GM19438 (cell line): ENCODE results near the gene TMED7.
"Not testable (repeated sequence)": the region's sequence is repeated elsewhere in the genome, so short reads cannot be mapped to it uniquely, and the experiment has no call there.

ENCODE experiments used
- ATAC-seq: cut with Tn5 transposase; IDR thresholded peaks from one replicate; pipeline ENCODE4 v1.9.1; 2021; ENCODE audit warnings: low read depth; ENCODE audit not compliant: unreplicated experiment

Gene TMED7

GRCh38 chr5:115625579-115626444, at the start of gene TMED7:
TMED7 (minus strand) TSS chr5:115626036; CDS start chr5:115625792, 244 bp downstream.
- peak; percentile 88 for ATAC-seq

DNA sequence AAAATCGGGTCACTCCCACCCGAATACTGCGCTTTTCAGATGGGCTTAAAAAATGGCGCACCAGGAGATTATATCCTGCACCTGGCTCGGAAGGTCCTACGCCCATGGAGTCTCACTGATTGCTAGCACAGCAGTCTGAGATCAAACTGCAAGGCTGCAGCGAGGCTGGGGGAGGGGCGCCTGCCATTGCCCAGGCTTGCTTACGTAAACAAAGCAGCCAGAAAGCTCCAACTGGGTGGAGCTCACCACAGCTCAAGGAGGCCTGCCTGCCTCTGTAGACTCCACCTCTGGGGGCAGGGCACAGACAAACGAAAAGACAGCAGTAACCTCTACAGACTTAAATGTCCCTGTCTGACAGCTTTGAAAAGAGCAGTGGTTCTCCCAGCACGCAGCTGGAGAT, 48.9 kb upstream of the TMED7 start:
- ATAC-seq = not testable (repeated sequence)

GRCh38 chr5:115673596-115673995, 47.8 kb upstream of the TMED7 start:
- no peak for ATAC-seq

DNA sequence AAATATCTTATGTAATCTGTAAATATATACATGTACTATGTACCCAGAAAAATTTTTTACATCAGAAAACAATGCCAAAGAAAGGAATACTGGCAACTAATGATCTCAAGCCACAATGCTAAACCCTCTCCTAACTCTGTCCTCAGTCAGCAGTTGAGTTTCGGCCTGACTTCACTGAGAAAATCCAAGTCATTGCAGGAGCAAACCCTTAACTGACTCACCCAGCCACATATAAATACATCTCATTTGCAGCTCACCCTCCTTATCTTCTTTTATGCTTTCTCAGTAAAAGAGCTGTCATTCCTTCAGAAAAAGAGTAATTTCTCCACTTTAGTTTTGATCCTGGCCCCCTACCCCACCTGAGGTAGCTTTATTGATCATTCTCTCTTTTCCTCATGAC, 46.1 kb upstream of the TMED7 start:
- ATAC-seq = no peak

DNA sequence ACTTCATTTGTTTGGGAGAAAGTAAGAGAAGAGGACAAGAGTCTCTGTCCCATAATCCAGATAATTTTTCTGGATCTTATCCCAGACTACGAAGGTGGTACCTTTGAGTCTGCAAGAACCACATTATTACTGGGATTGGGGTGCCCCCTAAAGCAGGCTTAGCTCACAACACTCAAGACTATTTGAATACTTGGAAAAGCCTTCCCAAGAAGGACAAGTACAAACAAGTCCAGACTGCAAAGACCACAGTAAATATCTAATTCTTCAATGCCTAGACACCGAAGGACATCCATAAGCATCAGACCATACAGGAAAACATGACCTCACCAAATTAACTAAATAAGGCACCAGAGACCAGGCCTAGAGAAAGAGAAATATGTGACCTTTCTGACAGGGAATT, 40.2 kb upstream of the TMED7 start:
- no peak for ATAC-seq

DNA sequence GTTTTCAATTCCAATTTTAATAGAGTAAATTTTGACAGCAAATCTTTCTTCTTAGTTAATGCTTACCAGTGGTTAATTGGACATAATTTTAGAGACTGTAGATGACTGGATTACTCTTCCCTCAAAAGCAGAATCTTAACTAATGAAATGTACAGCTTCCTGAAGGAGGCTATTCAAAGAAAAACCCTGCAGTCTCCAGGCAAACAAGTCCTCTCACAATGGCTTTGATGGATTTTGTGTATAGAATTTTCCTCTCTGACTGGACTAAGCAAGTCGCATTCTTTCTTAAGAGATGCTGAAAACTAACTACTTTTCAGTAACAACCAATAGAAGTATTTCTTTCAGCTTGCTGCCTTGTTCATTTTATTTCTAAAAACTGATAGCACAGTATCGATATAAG, 35.7 kb upstream of the TMED7 start:
- ATAC-seq = no peak

- no peak for ATAC-seq
Observed at GRCh38 chr5:115661101-115661500, 35.3 kb upstream of the TMED7 start.

DNA sequence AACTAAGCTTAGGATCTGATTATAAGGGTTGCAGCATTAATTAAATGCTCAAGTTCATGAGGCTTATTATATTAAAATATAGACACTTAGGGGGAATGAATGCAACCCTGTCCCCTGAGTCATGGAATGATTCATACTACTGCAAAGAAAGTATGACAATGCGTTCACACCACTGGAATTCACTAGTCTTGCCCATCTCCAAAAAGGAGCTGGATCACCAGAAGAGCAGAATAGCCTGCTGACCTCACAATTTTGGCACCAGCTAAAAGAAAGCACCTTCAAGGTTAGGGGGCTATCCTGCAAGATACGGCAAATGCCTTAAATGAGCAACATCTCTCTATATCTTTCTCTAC, 32.0 kb upstream of the TMED7 start:
- no peak for ATAC-seq

DNA sequence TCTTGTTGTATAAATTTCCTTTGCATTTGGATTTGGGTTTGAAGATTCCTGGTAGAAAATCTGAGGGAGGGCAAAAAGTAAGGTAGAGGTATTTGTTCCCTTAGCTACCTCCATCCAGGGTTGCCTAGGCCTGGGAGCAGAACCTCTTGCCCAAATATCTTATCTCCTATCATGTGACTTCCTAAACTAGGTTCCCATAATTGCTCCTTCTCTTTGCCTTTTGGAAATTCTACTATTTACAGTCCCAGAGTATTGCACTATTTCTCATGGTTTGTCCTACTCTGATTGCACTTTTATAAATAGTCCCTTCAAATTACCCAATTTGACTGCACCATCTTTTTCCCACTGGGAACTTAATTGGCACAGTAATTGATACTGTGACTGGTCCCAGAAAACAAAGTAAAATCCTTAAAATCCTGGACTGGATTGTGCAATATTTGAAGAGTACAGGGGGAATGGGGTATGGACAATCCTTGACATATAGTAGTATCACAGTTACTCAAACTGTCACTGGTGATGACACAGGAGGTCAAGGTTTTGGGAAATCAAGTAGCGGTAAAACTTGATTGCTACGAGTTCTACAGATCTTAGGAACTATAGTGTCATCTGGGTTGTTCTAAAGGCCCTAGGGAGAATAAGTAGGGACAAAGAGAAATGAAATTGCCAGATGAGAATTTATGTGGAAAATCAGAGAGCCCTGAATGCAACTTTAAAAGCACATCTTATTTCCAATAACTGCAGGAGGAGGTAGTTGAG, 31.5 kb upstream of the TMED7 start:
- no peak for ATAC-seq

- no peak for ATAC-seq
Observed at GRCh38 chr5:115656404-115656803, 30.6 kb upstream of the TMED7 start.

- no peak for ATAC-seq
Observed at GRCh38 chr5:115655994-115656393, 30.2 kb upstream of the TMED7 start.

GRCh38 chr5:115649541-115649940, 23.7 kb upstream of the TMED7 start:
- no peak for ATAC-seq

DNA sequence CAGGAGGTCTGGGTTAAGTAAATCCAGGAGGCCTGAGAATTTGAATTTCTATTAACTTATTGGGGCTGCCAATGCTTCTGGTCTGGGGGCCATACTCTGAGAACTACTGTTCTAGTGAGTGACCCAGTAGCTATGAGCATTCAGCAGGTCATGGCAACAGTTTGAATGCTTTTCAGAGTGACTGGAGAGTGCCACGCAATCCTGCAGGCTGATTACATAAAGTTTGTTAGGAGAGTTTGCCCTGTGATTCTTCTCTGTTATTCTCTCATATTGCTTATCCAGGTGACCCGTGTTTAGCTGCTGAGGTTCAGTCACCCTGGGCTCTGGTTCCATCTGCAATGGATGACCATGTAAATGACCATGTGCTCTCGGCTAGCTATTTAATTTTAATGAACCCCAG, 22.2 kb upstream of the TMED7 start:
- ATAC-seq = no peak

DNA sequence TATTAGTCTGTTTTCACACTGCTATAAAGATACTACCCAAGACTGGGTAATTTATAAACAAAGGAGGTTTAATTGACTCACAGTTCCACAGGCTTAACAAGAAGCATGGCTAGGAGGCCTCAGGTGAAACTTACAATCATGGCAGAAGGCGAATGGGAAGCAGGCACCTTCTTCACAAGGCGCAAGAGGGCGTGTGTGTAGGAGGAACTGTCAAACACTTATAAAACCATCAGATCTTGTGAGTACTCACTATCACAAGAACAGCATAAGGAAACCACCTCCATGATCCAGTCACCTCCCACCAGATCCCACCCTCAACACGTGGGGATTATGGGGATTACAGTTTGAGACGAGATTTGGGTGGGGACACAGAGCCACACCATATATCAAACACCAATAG, 19.6 kb upstream of the TMED7 start:
- ATAC-seq = not testable (repeated sequence)

DNA sequence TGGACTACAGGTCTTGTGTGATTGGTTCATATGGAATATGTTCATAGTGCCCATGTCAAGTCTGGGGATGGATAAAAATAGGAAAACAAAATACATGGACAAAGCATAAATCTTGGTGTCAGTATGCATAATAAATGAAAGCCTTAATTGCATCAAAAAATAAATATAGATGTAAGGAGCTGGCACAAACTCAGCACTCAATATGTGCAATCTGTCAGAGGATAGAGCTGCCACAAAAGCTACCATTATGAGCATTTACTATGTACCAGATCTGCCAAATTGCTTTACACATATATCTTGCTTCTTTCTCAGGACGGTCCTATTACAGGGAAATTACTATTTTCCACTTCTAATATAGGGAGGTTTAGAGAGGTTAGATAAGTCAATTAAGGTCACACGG, 18.2 kb upstream of the TMED7 start:
- ATAC-seq = no peak

DNA sequence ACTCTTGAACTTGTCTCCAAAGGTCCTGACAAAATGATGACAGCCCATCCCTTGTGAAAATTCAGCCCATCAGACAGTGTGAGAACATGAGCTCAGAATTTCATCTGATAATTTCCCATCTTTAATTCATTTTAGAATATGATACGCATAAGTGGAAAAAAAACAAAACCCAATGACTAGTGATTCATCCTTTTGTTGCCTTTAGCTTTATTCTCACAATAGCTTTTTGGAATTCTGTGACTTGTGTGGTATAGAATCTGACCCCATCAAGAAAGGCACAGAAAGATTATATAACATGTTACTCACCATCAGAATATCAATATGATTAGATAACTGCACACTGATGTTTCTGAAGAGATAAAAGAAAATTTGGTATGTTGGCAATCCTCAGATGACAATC, 16.1 kb upstream of the TMED7 start:
- no peak for ATAC-seq

DNA sequence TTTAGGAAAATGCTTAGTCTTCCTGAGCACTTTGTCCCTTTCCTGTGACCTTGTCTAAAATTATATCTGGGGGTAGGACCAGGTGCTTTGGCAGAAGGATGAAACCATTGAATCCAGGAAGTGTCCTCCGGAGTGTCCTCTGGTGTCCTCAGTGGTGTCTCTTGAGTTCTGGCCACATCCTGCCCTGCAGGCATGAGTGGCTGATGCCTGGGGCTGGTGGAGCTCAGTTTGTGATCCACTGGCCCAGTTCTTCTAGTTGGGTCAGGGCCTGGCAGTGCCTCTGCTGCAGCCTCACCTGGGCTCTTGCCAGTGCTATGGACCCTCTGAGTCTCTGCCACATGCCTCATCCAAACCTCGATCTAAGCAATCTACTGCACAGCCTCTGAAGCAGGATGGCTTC, 14.4 kb upstream of the TMED7 start:
- ATAC-seq = no peak

DNA sequence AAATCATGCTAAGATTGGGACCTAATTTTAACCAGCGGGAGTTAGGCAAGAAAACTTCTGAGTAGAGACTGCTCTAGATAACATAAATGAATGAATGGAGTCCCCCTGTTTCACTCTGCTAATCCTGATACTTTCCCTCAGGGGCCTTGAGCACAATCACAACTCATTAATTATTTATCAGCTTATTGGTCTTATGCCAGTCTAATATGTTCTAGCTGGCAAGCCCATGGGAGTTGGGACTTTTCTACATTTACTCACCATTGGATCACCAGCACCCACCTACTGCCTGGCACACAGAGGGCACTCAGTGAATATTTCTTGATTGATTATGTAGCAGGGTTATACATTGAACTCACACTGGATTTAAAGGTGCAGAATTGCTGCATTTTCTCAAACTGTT, 13.5 kb upstream of the TMED7 start:
- no peak for ATAC-seq

DNA sequence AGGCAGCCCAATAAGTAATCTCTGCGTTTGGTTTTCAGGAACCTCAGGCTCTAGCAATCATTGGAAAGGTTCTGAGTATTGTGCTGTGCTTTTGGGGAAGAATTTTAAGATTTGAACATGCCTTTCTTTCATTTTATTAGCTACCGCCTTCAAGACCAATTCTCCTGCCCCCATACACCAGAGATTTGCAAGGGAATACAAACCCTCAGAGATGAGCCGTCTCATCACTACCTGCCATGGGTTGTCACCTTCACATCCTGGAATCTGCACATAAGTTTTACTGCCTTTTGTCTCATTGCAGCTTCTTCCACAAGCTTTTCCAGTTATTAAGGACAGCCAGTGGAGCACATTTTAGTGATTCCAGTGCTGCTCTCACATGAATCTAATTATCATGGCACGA, 11.7 kb upstream of the TMED7 start:
- no peak for ATAC-seq

GRCh38 chr5:115636008-115636407, 10.2 kb upstream of the TMED7 start:
- no peak for ATAC-seq

GRCh38 chr5:115634343-115635132, 8.7 kb upstream of the TMED7 start:
- peak; percentile 61 for ATAC-seq
